Liver (tissue), 9 donors: ENCODE measurements around the gene BAHD1. TPM values are rescaled to one million over a fixed set of nuclear protein-coding genes. Genes with fewer than 3 reads are reported as not detected.

ENCODE experiments used
- DNase-seq: peaks from one replicate; pipeline ENCODE4 v3.0.0-alpha.2; 2017; ENCODE audit warnings: low spot score
- H3K27ac ChIP-seq, 2 donors: one replicate each; pipeline ENCODE4 v1.7.0; 2013; ENCODE audit warnings: inconsistent platforms in 2 of 2, low read length in 2 of 2, control low read depth in 1 of 2, low read depth in 1 of 2, mild to moderate bottlenecking in 1 of 2
- H3K27me3 ChIP-seq, 4 donors: one replicate each; pipeline versions ENCODE4 v1.6.1 to v1.7.0; 2013; ENCODE audit warnings: low read length in 3 of 4, inconsistent platforms in 1 of 4, mild to moderate bottlenecking in 1 of 4, moderate library complexity in 1 of 4; ENCODE audit not compliant: control insufficient read depth in 4 of 4, insufficient read depth in 4 of 4
- H3K36me3 ChIP-seq, 4 donors: one replicate each; pipeline versions ENCODE4 v1.6.1 to v1.7.0; 2013; ENCODE audit warnings: low read length in 3 of 4, mild to moderate bottlenecking in 3 of 4, low read depth in 1 of 4, moderate library complexity in 1 of 4; ENCODE audit not compliant: control insufficient read depth in 4 of 4, insufficient read depth in 3 of 4
- H3K4me1 ChIP-seq, 4 donors: one replicate each; pipeline versions ENCODE4 v1.6.1 to v1.7.0; 2013; ENCODE audit warnings: low read length in 3 of 4, mild to moderate bottlenecking in 3 of 4, moderate library complexity in 1 of 4; ENCODE audit not compliant: control insufficient read depth in 4 of 4, insufficient read depth in 4 of 4
- H3K4me3 ChIP-seq, 3 donors: one replicate each; pipeline versions ENCODE4 v1.6.1 to v1.7.0; 2013; ENCODE audit warnings: low read length in 3 of 3, control low read depth in 1 of 3, low read depth in 1 of 3, mild to moderate bottlenecking in 1 of 3
- H3K9ac ChIP-seq, 2 donors: one replicate each; pipeline ENCODE4 v1.7.0; 2013; ENCODE audit warnings: low read length in 2 of 2, mild to moderate bottlenecking in 2 of 2, moderate library complexity in 2 of 2, control low read depth in 1 of 2, low read depth in 1 of 2
- H3K9me3 ChIP-seq, 4 donors: one replicate each; pipeline versions ENCODE4 v1.6.1 to v1.7.0; 2013; ENCODE audit warnings: low read length in 3 of 4; ENCODE audit not compliant: control insufficient read depth in 4 of 4
- CTCF ChIP-seq: fragments of 150-350 bp; IDR thresholded peaks from 2 replicates; pipeline ENCODE4 v1.5.1; 2017; ENCODE audit warnings: improper control_type of control experiment, low read depth, low read length; ENCODE audit not compliant: missing input control
- EGR1 ChIP-seq, 2 donors: IDR thresholded peaks; 2 replicates each; pipeline ENCODE4 v1.6.1; 2016 to 2018; ENCODE audit warnings: antibody characterized with exemption in 2 of 2, low read depth in 2 of 2
- FOXA1 ChIP-seq: IDR thresholded peaks from 2 replicates; pipeline ENCODE4 v1.6.1; 2016; ENCODE audit warnings: antibody characterized with exemption
- HNF4A ChIP-seq, 2 donors: conservative IDR thresholded peaks; 2 replicates each; pipeline ENCODE4 v1.6.1; 2016; ENCODE audit warnings: antibody characterized with exemption in 2 of 2, mild to moderate bottlenecking in 2 of 2
- HNF4G ChIP-seq: IDR thresholded peaks from 2 replicates; pipeline ENCODE4 v1.6.1; 2016; ENCODE audit warnings: antibody characterized with exemption
- NR2F2 ChIP-seq: IDR thresholded peaks from 2 replicates; pipeline ENCODE4 v1.6.1; 2016; ENCODE audit warnings: antibody characterized with exemption
- RAD21 ChIP-seq, 2 donors: IDR thresholded peaks; 2 replicates each; pipeline ENCODE4 v1.6.1; 2016; ENCODE audit warnings: antibody characterized with exemption in 2 of 2, mild to moderate bottlenecking in 2 of 2
- REST ChIP-seq: IDR thresholded peaks from 2 replicates; pipeline ENCODE4 v1.6.1; 2016; ENCODE audit warnings: antibody characterized with exemption, mild to moderate bottlenecking
- SP1 ChIP-seq: IDR thresholded peaks from 2 replicates; pipeline ENCODE4 v1.6.1; 2018; ENCODE audit warnings: antibody characterized with exemption, mild to moderate bottlenecking
- TAF1 ChIP-seq: conservative IDR thresholded peaks from 2 replicates; pipeline ENCODE4 v1.6.1; 2016; ENCODE audit warnings: antibody characterized with exemption, mild to moderate bottlenecking
- YY1 ChIP-seq: IDR thresholded peaks from 2 replicates; pipeline ENCODE4 v1.6.1; 2016; ENCODE audit warnings: antibody characterized with exemption, mild to moderate bottlenecking
- ZBTB33 ChIP-seq: IDR thresholded peaks from 2 replicates; pipeline ENCODE4 v1.6.1; 2016; ENCODE audit warnings: antibody characterized with exemption
- WGBS: extraction: QIAGEN DNeasy Blood & Tissue Kit; methylation state at CpG from one replicate; pipeline ENCODE4 v1.1.7; 2013; 5-methylcytosine and 5-hydroxymethylcytosine counted together
- polyA plus RNA-seq, 2 donors: library from polyadenylated mRNA; stranded (reverse) in 1 of 2; unstranded in 1 of 2; fragments of 200-250 nt in 1 of 2; fragments of >200 nt in 1 of 2; fragmentation: Nextera tagmentation in 1 of 2; extraction: Ambion mirVana in 1 of 2; gene quantifications; one replicate each; pipeline versions ENCODE4 v1.2.1 to v1.2.3, GENCODE V29; 2013 to 2015
- total RNA-seq, 2 donors: library from RNA; depleted of rRNA; stranded (reverse); fragments of >200 nt; gene quantifications; one replicate each; pipeline ENCODE4 v1.2.3, GENCODE V29; 2014
- donor health status: healthy.
- donor health status: healthy.
- donor health status: healthy.
- donor health status: healthy.
- donor health status: healthy.

Gene BAHD1
- total and polyA plus RNA-seq, 4 donors, result 1.8 to 8.7 (median 6.6) TPM

- TF ChIP-seq REST, result no peak
- no peak for TF ChIP-seq NR2F2
- TF ChIP-seq HNF4A (conservative IDR thresholded peaks at IDR 0.05), result no peak
- no peak for TF ChIP-seq RAD21 (IDR thresholded peaks at IDR 0.05)
Measured at GRCh38 chr15:40450047-40450446, 9.3 kb downstream of the BAHD1 start (continued).

GRCh38 chr15:40451527-40452158 is 10.9 kb downstream of the BAHD1 start:
- Histone ChIP-seq H3K27me3 (no peaks in the 10 kb centered on the region), H3K27ac (no peak overlapping the region), H3K36me3 (no peaks in the 10 kb centered on the region), H3K4me1 (peaks cover 0 to 10% (median 7%) of the 10 kb centered on the region in 4 donors), H3K9me3 (no peaks in the 10 kb centered on the region), H3K9ac (no peak overlapping the region), H3K4me3 (no peak overlapping the region)
- TF ChIP-seq REST (no peak), NR2F2 (no peak), HNF4G (no peak)
- DNase-seq, result no peak
- WGBS, result 82% methylated on average over 3 of the region's 3 CpGs

GRCh38 chr15:40452296-40453090 is 11.7 kb downstream of the BAHD1 start:
- DNase-seq, result no peak
- H3K27ac ChIP-seq, result no peak overlapping the region
- no peaks in the 10 kb centered on the region for H3K9me3 ChIP-seq
- no peak overlapping the region for H3K9ac ChIP-seq
- no peaks in the 10 kb centered on the region for H3K36me3 ChIP-seq
- H3K27me3 ChIP-seq, result no peaks in the 10 kb centered on the region
- WGBS, result 73% methylated on average over 11 of the region's 11 CpGs
- H3K4me3 ChIP-seq, result no peak overlapping the region
- H3K4me1 ChIP-seq, result peaks cover 0 to 10% (median 7%) of the 10 kb centered on the region in 4 donors
- no peak for TF ChIP-seq HNF4A (conservative IDR thresholded peaks at IDR 0.05)
- no peak for TF ChIP-seq ZBTB33
- TF ChIP-seq YY1, result no peak
- TF ChIP-seq REST, result no peak
- no peak for TF ChIP-seq HNF4G
- no peak for TF ChIP-seq RAD21 (IDR thresholded peaks at IDR 0.05)
- TF ChIP-seq FOXA1, result no peak
- no peak for TF ChIP-seq CTCF
- TF ChIP-seq TAF1, result no peak
- TF ChIP-seq SP1, result no peak
- TF ChIP-seq EGR1 (IDR thresholded peaks at IDR 0.05; ENCODE audit: low read depth in 2 of 2), result no peak
